IPS DF 4.7 (cell line): ENCODE data around the gene ARHGEF11.

Source experiments
- DNase-seq: peaks from one replicate; pipeline ENCODE4 v3.0.0-alpha.2; 2013; ENCODE audit warnings: low spot score; ENCODE audit errors: extremely low read depth

ARHGEF11 gene

DNA sequence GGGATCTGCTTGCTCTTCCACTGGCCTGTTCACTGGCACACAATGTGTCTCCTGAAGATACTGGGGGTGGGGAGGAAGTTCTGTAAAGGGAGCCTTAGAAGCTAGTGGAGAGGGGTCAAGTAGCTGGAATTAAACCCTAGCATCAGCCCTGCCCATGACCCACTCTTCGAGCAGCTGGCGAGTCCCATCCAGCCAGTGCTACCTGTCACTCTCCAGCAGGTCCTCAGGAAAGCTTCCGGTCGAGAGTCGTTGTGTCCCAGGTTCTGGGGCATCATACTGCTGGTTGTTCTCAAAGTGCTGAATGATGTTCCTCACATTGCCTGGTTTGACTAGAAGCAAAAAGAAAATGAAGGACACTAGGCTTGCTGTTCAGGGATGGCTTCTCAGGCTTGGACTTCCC is 94.2 kb downstream of the ARHGEF11 start:
- no peak for DNase-seq

GRCh38 chr1:156949127-156949526 is 96.4 kb downstream of the ARHGEF11 start:
- DNase-seq, result no peak

DNA sequence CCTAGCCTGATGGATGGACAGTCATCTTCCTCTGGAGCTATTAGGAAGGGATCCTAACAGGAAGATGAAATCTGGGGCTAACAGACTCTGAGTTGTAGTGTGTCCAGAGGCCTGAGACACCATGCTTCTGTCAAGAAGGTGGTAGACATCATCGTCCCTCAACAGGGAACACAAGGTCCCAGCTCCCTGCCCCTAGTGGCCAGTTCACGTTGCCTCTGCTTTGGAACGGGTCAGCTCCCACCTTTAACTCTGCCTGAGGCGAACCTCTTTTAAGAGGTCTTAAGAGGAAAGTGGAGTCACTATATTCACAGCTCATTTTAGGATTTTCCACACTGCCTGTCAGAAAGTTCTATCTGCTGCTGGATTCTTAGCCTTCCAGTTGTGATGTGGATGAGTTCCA is 96.8 kb downstream of the ARHGEF11 start:
- DNase-seq, result no peak

- DNase-seq, result no peak
Observed at GRCh38 chr1:156947818-156948525, 97.6 kb downstream of the ARHGEF11 start.

DNA sequence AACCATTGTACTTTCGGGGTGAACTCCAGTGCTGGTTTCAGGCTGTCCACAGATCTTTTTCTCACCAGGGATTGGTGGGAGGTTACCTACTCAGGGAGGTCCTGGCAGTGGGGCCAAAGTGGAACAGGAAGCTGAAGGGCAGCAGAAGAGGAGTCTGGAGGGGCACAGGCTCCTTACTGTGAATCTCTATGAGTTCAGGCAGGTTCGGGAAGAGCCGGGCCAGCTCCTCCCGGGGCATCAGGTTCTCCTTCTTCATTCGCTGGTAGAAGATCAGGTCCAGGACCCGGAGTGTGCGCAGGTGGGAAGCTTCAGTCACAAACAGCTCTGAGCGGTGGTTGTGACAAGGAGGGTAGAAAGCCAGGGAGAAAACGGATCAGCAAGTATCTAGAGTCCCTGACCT is 98.4 kb downstream of the ARHGEF11 start:
- DNase-seq, result no peak

- DNase-seq, result no peak
Observed at GRCh38 chr1:156945881-156946661, 99.5 kb downstream of the ARHGEF11 start.

GRCh38 chr1:156944848-156945247 is 100.7 kb downstream of the ARHGEF11 start:
- DNase-seq, result no peak

DNA sequence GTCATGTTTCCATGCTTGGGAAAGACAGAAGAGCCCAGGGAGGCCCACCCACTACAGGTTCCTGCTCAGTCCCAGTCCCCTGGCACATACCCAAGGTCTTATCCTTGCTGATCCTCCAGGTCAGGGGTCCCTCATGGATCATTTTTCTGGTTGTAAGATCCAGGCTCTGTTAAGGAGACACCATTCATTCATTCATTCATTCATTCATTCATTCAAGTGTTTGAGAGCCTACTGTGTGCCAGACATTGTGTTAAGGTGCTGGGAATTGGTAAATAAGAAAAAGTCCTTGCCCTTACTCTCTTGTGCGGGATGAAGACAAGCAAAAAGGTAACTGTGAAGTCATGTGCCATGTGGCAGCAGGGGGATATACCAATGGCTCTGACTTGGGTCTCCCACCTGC is 101.3 kb downstream of the ARHGEF11 start:
- no peak for DNase-seq

GRCh38 chr1:156943756-156944155 is 101.8 kb downstream of the ARHGEF11 start:
- DNase-seq, result no peak

GRCh38 chr1:156942576-156942975 is 103.0 kb downstream of the ARHGEF11 start:
- DNase-seq, result no peak

GRCh38 chr1:156942176-156942575 is 103.4 kb downstream of the ARHGEF11 start:
- no peak for DNase-seq

DNA sequence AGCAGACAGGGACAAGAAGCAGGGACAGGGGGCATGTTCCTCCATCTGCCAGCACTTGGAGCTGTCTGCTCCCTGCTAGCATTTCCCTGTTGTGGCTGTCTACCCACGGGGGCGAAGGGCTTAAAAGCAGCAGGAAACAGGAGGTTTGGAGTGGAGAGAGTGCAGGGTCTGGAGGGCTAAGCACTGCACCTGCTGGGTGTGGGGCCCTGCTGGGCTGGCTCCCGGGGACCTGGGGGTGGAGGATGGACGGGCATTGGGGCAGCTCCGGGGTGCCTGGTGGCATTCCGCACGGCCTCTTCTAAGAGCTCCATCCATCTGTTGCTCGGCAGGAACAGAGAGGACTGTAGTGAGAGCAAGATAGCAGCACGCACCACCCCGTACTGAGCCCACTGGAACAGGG is 103.9 kb downstream of the ARHGEF11 start:
- DNase-seq, result no peak

DNA sequence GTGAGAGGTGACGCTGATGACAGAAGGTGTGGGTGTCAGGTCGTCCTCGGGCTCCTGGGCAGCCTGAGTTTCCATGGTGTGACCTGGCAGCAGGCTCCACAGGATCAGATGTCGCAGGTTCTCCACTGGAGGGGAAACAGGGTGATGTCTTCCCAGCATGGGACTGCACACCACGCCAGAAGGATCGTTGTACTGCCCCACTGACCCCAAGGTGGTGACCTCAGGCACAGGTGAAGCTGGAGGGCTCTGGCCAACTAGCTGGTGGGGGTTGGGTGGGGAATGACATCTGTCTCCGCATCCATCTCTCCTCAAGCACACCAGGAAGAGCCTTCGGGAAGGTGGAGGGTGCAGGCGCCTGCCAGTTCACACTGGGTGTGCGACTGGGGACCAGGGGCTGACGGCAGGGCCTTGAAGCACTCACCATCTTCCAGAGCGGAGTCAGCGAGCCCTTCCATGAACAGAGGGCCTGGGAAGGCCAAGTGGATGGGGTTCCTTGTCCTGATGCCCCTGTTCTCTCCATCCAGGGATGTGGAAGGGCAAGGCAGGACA is 105.7 kb downstream of the ARHGEF11 start:
- no peak for DNase-seq

- no peak for DNase-seq
Observed at GRCh38 chr1:156938813-156939212, 106.7 kb downstream of the ARHGEF11 start.

- DNase-seq, result no peak
Observed at GRCh38 chr1:156937883-156938282, 107.7 kb downstream of the ARHGEF11 start.

DNA sequence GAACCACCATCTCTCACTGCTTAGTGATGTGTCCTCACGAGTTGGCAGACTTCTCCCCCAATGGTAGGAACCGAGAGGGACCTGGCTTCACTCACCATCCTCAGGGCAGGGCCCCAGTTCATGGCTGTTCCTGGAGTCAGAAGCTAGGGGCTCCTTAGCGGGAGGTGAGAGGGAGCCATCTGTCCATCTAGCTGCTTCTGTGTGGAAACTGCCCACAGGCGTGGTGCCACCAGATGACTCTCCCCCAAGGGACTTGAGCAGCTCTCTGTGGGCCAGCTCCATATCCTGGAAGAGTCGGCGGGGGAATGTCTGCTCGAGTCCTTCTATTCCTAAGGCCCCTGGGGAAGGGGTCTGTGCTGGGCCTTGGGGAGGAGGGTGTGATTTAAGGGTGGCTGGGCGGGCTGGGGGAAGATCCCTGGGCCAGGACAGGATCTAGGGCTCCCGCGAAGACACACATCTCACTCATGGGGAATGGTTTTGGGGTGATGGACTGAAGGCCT is 108.8 kb downstream of the ARHGEF11 start:
- DNase-seq, result no peak

DNA sequence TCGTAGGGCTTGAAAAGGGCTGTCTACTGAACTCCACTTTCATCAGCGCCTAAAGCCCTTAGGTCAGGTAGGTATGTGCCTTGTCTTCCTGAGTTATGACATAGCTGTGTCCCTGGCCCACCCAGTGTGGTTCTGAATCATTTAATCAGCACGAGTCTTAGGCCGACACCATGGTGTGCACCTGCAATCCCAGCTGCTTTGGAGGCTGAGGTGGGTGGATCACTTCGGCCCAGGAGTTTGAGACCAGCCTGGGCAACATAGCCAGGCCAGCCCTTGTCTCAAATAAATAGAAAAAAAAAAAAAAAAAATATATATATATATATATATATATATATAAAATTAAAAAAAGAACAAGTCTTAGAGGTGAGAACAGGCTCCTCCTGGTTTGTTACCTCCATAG is 109.4 kb downstream of the ARHGEF11 start:
- DNase-seq, result no peak

- DNase-seq, result no peak
Observed at GRCh38 chr1:156935505-156936128, 109.9 kb downstream of the ARHGEF11 start.

DNA sequence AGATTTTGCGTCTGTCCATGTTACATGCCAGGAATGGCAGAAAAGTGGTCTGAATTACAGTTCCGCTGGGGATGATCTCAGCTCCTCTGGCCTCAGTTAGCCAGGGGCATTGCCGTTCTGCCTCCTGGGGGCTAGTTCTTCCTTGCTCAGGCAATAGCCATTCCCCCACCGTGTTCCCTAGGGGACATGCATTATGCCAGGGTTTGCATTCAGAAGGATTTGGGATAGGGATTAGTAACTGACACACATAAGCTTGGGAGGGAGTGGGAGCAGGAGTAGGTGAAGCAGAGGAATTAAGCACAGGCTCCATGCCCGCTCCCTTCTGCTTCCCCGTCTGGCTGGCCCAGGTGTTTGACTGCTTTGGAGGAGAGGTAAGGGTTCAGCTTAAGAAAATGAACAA is 112.4 kb downstream of the ARHGEF11 start:
- no peak for DNase-seq

GRCh38 chr1:156931974-156932710 is 113.4 kb downstream of the ARHGEF11 start:
- no peak for DNase-seq

- DNase-seq, result no peak
Observed at GRCh38 chr1:156931211-156931952, 114.2 kb downstream of the ARHGEF11 start.
